ENCODE results near the gene ME1. TPM values are rescaled to one million over a fixed set of nuclear protein-coding genes. Genes with fewer than 3 reads are reported as not detected.

ME1 gene
- total RNA-seq, 1 experiment from 2014 or later = 5.3 TPM

GRCh38 chr6:83183082-83183828 lies 247.6 kb downstream of the ME1 start:
- DNase-seq (ENCODE audit: low spot score) (no peak), ATAC-seq (no peak)
- Mint-ChIP-seq H3K27me3 (ENCODE audit: low read depth) (no peaks in the 10 kb centered on the region), H3K4me1 (peaks cover 9% of the 10 kb centered on the region), H3K9me3 (no peaks in the 10 kb centered on the region), H3K4me3 (no peak overlapping the region), H3K27ac (no peak overlapping the region; the same call in 1 of the 2 replicates), H3K36me3 (peaks cover 71% of the 10 kb centered on the region)
- POLR2A ChIA-PET = no interaction called here
- CTCF ChIA-PET = no interaction called here
- no peak for TF ChIP-seq MAX (CRISPR knock-in tag; IDR thresholded peaks at IDR 0.05)
- TF ChIP-seq NFATC4 (CRISPR knock-in tag; IDR thresholded peaks at IDR 0.05) = no peak
- TF ChIP-seq E2F4 (CRISPR knock-in tag; IDR thresholded peaks at IDR 0.05; ENCODE audit: borderline replicate concordance, low read depth) = no peak
- no peak for TF ChIP-seq CREB1 (CRISPR knock-in tag; IDR thresholded peaks at IDR 0.05)
- no peak for TF ChIP-seq PRRX2 (CRISPR knock-in tag; IDR thresholded peaks at IDR 0.05)
- TF ChIP-seq GABPB1 (CRISPR knock-in tag; IDR thresholded peaks at IDR 0.05) = no peak
- no peak for TF ChIP-seq ATF3 (CRISPR knock-in tag; conservative IDR thresholded peaks at IDR 0.05)
- no peak for TF ChIP-seq ZBTB21 (CRISPR knock-in tag; IDR thresholded peaks at IDR 0.05; ENCODE audit: borderline replicate concordance)
- no peak for TF ChIP-seq SOX15 (CRISPR knock-in tag; IDR thresholded peaks at IDR 0.05)
- TF ChIP-seq ZNF138 (CRISPR knock-in tag; conservative IDR thresholded peaks at IDR 0.05) = no peak
- TF ChIP-seq IRF1 (CRISPR knock-in tag; IDR thresholded peaks at IDR 0.05) = no peak
- no peak for TF ChIP-seq GTF2I (CRISPR knock-in tag; conservative IDR thresholded peaks at IDR 0.05)

GRCh38 chr6:83182114-83182513 lies 248.7 kb downstream of the ME1 start:
- Mint-ChIP-seq H3K27ac (no peak overlapping the region), H3K4me1 (peaks cover 9% of the 10 kb centered on the region), H3K27me3 (ENCODE audit: low read depth) (no peaks in the 10 kb centered on the region), H3K4me3 (no peak overlapping the region), H3K36me3 (peaks cover 72% of the 10 kb centered on the region), H3K9me3 (no peaks in the 10 kb centered on the region)
- TF ChIP-seq MLX (CRISPR knock-in tag; IDR thresholded peaks at IDR 0.05) = no peak
- no peak for TF ChIP-seq SOX15 (CRISPR knock-in tag; IDR thresholded peaks at IDR 0.05)
- TF ChIP-seq CTCF (IDR thresholded peaks at IDR 0.05) = no peak
- no peak for TF ChIP-seq E2F1 (CRISPR knock-in tag; IDR thresholded peaks at IDR 0.05)
- no peak for TF ChIP-seq HMGXB4 (CRISPR knock-in tag; IDR thresholded peaks at IDR 0.05)
- TF ChIP-seq ATF2 (CRISPR knock-in tag; IDR thresholded peaks at IDR 0.05; ENCODE audit: borderline replicate concordance, low read depth) = no peak
- no peak for TF ChIP-seq ESRRA (CRISPR knock-in tag; IDR thresholded peaks at IDR 0.05; ENCODE audit: borderline replicate concordance)
- TF ChIP-seq ATF3 (CRISPR knock-in tag; conservative IDR thresholded peaks at IDR 0.05) = no peak
- no peak for TF ChIP-seq KAT7 (CRISPR knock-in tag; IDR thresholded peaks at IDR 0.05; ENCODE audit: borderline replicate concordance)
- TF ChIP-seq ZNF263 (CRISPR knock-in tag; IDR thresholded peaks at IDR 0.05; ENCODE audit: low read depth) = no peak
- TF ChIP-seq ZNF512 (CRISPR knock-in tag; IDR thresholded peaks at IDR 0.05; ENCODE audit: borderline replicate concordance) = no peak
- no peak for TF ChIP-seq NR2C2 (CRISPR knock-in tag; IDR thresholded peaks at IDR 0.05)
- POLR2A ChIA-PET = no interaction called here
- ATAC-seq (no peak), DNase-seq (ENCODE audit: low spot score) (no peak)
- CTCF ChIA-PET = interaction anchor here (1.0 to 1.6 kb wide), 3 partner anchors 115 to 330 kb away, joined by 3 read pairs; partner anchors contain the start of genes DOP1A, PRSS35 and UBE3D
